HG03469 (cell line): ENCODE measurements around the gene SPDYC.
"Not testable (repeated sequence)": the region's sequence is repeated elsewhere in the genome, so short reads cannot be mapped to it uniquely, and the experiment has no call there.

Source experiments
- ATAC-seq: cut with Tn5 transposase; IDR thresholded peaks from one replicate; pipeline ENCODE4 v1.9.1; 2021; ENCODE audit warnings: mild to moderate bottlenecking, moderate library complexity, moderate number of reproducible peaks; ENCODE audit not compliant: unreplicated experiment

SPDYC gene

DNA sequence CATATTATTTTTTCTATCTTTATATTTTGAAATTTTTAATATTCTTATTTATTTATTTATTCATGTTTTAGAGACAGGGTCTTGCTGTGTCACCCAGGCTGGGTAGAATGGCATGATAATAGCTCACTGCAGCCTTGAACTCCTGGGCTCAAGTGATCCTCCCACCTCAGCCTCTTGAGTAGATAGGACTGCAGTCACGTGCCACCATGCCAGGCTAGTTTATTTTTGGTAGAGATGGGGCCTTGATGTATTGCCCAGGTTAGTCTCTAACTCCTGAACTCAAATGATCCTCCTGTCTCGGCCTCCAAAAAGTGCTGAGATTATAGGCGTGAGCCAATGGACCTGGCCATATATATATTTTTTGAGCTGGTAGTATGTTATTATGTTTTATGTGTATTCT is 2.4 kb upstream of the SPDYC start:
- no peak for ATAC-seq

DNA sequence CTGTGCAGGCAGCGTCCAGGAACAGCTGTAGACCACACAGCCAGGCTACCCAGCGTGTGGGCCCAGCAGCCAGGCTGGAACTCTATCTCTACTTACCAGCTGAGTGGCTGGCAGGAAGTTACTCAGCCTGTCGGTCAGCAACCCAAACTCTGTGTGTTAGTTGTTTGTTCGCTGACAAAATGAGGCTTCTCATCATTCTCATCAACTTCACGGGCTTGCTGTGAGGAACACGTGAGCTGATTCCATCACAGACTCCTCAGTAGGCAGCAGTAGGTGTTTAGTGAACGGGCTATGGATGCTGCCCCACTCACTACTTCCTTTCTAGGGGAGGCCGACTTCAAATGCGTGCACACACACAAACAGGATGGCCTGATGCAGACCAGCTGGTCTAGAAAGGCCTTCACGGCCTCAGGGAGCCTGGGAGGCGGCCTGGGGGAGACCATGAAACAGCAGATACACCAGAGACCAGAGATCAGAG is 830 bp upstream of the SPDYC start:
- no peak for ATAC-seq

DNA sequence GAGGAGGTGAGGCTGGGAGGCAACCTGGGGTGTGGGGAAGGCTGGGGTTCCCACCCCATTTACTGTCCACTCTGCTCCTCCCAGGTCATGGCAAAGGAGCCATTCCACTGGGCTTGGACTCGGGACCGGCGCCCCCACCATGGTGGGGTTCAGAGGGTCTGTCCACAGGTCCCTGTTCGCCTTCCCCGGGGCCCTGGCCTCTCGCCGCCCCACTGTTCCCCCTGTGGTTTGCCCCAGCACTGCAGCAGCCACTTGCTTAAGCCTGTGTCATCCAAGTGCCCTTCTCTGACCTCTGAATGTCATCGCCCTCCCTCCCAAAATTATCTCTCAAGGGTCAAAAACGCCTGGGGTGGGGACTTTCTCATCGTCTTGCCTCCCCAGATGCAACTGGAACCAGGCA is 2.6 kb downstream of the SPDYC start:
- ATAC-seq, result no peak

DNA sequence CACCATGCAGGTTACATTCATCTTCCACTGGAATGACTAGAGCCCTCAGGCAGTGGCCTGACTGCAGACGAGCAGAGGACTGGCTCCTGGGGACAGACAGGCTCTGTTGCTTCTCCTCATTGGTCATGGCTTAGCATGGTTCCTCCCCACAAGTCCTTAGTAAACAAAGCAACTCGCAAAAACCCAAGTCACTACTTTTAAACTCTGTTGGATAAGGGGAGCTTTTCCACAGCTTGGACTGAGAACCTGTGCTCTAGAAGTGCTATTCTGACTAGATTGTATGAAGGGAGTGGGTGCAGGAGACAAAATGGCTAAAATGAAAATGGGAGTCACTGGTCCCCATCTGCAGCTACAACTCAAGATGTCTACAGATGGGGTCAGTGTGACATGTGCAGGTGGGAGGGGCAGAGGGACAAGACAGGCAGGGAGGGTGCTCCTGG is 4.6 kb downstream of the SPDYC start:
- not testable (repeated sequence) for ATAC-seq

DNA sequence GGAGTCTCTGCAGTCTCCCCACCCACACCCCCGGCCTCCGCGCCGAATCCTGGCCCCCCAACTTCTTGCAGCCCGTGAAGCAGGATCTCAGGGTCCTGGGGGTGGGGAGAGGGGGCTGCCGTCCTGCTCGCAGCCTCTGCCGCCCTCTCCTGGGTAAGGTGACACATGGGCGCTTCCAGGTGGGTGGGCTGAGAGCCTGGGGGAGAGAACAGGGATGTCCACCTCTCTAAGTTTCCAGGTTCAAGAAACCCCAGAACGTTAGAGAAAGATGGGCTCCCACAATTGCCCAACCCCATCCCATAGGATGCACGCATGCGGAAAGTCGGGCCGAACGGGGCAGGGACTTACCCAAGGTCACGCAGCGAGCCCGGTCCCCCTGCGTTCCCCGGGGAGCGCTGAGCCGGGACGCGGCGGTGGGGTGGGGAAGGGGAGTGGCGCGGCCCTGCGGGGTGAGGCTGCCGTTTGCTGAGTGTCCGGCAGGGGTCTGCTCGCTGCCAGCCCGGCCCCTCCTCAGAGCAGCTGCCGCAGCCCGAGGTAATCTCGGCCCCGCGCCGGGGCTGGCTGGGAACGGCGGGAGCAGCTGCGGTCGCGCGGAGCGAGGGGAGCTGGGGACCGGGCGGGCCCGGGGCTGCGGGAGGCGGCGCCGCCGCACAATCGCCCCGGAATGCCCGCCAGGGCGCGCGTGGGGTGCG is 11.0 kb downstream of the SPDYC start:
- no peak for ATAC-seq

DNA sequence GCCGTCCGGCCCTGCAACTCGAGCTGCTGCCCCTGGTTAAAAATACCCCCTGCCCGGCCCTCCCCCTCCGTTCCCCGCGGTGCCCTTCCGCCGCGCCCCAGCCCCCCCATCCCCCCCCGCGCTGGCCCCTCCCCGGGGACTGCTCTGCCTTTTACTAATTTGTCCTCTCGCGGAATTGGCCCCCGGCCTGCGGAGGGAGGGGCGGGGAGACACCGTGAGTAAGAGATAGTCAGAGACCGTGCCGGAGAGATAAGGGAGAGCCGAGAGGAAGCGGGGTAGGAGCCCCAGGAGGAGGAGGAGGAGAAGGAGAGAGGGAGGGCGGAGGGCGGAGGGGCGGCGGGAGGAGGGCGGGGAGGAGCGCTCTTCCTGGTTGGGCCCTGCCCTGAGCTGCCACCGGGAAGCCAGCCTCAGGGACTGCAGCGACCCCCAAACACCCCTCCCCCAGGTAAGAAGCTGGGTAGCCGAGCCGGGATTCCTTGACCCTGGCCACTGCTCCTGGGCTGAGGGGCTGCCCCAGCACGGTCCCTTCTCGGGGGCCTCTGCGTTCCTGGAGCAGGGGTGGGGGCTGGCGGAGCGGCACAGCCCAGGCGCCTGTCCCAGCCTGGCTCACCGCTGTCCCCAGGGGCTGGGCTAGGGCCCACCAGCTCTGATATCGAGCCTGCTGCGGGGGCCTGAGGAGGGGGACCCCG is 11.7 kb downstream of the SPDYC start, which contains the start of gene CAPN1:
TSS of gene CAPN1 (plus strand) at position 360 of the 689 bp plus-strand sequence. CDS start 774 bp downstream, outside the sequence.
- no peak for ATAC-seq

DNA sequence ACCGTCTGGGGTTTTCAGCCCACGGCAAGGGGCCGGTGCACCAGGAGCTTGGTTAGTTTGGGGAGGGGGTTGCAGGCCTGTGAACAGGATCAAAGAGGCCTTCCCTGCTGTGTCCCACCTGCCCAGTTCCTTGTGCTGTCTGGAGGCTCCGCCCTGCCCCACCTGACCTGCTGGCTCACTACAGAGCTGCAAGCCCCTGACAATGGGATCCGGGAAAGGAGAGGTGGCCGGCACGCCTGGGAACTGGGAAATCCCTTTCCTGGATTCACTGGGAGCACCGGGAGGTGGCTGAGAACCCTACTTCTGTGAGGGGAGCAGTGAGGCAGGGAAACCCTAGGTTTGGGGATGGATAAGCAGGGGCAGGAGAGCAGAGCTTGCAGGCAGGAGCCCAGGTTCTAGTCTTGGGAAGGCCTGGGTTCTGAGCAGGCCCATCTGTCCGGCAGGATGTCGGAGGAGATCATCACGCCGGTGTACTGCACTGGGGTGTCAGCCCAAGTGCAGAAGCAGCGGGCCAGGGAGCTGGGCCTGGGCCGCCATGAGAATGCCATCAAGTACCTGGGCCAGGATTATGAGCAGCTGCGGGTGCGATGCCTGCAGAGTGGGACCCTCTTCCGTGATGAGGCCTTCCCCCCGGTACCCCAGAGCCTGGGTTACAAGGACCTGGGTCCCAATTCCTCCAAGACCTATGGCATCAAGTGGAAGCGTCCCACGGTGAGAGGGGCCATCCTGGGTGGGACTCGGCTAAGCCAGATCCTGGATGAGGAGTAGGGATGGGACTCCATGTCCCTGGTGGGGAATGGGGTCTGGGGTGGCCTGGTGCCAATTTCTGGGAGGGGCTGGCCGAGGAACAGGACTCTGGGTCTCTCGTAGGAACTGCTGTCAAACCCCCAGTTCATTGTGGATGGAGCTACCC is 12.5 kb downstream of the SPDYC start:
- no peak for ATAC-seq

DNA sequence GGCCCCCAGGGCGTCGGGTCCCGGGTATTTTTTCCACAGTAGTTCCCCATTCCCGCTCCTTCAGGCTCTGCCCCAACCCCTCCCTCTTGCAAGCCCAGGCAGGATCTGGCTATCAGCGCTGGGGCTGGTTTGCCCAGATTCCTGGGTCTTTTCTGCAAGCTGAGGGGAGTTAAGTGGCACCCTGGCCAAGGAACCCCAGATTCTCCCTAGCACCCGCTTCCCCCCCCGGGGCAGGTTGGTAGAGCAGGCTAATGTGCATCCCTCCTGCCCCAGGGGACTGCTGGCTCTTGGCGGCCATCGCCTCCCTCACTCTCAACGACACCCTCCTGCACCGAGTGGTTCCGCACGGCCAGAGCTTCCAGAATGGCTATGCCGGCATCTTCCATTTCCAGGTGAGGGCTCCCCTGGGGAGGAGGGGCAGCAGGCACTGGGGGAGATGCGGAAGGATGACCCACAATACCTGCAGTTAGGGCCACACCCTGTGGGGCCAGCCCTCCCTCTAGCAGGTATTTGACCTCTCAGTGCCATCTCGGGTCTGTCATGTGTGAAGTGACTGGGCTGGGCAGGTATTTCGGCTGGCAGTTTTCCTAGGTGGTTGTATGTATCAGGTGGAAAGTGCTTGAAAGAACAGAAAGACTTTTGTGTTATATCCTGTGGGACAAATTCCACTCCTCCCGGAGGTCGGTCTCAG is 13.3 kb downstream of the SPDYC start:
- no peak for ATAC-seq

DNA sequence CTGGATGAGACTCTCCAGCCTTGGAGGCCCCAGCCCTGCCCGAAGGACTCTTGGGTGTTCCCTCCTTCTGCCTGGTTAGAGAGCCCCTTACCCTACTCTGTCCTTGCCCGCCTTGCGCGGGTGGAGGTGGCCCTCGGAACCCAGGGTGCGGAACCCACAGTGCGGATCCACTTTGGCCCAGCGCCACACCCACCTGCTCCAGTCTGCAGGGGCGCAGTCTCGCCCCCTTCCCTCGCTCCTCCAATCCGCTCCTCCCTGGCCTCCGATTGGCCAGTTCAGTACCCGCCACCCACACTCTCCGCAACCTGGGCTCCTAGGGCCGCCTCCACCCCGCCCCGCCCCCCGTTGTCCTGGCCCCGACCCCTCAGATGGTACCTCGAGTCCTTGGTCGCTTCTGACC is 14.1 kb downstream of the SPDYC start:
- no peak for ATAC-seq

DNA sequence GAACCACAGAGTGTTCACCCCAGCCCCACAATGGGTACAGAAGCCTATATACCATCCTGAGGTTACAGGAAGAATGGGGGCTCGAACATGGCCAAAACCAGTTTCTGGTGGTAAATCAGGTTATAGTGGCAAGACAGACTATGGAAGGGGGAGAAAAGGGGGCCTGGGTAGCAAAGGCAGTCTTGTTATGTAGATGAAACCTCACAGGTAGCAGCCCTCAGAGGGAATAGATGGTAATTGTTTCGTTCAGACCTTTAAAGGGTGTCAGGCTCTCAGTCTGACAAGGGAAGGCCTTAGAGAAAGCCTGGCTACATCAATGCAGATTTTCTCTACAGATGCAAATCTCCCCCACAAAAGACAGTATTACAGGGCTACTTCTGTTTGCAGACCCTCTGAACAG is 15.1 kb downstream of the SPDYC start:
- ATAC-seq, result no peak

DNA sequence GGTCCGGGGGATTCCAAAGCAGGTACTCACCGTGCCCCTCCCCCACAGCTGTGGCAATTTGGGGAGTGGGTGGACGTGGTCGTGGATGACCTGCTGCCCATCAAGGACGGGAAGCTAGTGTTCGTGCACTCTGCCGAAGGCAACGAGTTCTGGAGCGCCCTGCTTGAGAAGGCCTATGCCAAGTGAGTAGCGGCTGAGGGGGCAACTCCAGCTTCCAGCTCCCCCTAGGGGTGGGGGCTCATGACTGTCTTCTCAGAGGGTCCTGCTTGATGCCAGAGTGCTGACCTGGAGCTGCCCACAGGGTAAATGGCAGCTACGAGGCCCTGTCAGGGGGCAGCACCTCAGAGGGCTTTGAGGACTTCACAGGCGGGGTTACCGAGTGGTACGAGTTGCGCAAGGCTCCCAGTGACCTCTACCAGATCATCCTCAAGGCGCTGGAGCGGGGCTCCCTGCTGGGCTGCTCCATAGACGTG is 15.9 kb downstream of the SPDYC start:
- ATAC-seq, result no peak

DNA sequence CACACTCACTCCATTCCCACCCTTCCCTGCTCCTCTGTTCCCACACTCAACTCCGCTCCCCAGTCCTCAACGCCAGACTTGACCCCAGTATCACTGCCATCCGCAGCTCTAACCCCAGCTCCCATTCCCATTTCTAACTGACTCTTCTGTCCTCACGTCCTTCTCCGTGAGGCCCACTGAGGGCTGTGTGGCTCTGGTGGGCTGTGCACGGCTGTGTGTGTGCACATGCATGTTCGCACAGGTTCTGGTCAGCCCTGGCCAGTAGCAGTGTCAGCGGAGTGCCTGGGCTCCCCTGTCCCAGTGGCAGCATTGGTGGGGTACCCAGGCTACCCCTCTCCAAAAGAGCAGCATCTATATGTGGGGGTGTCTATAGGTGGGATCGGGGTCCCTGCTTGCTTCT is 16.7 kb downstream of the SPDYC start:
- no peak for ATAC-seq

DNA sequence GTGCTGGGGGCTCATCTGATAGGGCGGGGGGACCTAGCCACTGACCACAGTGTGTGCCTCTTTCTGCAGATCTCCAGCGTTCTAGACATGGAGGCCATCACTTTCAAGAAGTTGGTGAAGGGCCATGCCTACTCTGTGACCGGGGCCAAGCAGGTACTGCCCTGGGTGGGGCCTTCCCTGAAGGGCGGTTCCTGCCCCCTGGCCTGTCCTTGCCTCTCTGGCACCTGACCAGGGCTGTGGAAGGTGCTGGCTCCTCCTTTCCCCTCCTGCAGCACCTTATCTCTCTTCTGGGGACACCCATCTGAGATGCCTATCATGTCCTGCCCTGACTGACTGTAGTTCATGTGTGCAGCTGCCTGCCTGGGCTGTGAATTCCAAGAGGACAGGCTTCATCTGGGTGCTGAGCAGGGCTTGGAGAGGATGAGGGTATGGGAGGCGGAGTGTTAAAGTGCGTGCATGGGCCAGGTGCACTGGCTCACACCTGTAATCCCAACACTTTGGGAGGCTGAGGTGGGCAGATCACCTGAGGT is 17.2 kb downstream of the SPDYC start:
- ATAC-seq, result no peak

DNA sequence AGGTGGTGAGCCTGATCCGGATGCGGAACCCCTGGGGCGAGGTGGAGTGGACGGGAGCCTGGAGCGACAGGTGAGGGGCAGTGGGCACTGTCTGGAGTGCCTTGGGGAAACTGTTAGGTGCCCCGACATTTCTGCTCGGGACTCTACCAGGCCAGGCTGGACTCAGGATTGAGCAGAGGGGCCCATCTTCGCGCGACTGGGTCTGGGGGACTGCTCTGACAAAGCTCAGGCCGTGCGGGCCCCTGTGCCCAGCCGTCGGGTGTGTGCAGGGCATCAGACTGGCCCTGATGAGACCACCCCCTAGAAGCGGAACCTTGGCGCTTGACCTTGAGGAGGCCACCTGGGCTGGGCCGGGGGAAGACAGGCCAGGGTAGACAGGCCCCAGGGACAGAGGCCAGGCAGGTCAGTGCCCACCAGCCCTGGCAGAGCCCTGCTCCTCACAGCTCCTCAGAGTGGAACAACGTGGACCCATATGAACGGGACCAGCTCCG is 18.0 kb downstream of the SPDYC start:
- no peak for ATAC-seq

DNA sequence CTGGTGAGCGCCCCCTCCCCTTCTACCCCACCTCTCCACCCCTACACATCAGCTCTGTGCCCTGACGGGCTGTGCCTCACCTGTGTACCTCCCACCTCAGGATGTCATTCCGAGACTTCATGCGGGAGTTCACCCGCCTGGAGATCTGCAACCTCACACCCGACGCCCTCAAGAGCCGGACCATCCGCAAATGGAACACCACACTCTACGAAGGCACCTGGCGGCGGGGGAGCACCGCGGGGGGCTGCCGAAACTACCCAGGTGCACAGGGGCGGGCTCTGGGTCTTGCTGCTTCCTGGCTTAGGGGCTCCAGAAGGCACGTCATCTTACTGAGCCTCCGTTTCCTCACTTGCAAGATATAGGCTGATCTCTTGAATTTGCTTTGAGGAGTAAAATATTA is 18.5 kb downstream of the SPDYC start:
- no peak for ATAC-seq

DNA sequence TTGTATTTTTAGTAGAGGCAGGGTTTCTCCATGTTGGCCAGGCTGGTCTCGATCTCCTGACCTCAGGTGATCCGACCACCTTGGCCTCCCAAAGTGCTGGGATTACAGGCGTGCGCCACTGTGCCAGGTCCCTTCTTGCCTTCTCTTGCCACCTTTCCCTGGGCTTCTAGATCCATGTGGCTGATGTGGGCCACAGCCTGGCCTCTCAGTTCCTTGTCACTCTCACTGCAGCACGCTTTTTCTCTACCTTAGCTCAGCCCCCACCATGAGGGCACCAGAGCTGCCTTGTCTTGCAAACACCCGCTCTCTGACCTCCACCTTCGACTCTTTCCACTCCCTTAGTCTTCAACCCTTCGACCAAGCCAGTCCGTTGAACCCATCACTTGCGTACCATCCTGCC is 19.2 kb downstream of the SPDYC start:
- ATAC-seq, result no peak

DNA sequence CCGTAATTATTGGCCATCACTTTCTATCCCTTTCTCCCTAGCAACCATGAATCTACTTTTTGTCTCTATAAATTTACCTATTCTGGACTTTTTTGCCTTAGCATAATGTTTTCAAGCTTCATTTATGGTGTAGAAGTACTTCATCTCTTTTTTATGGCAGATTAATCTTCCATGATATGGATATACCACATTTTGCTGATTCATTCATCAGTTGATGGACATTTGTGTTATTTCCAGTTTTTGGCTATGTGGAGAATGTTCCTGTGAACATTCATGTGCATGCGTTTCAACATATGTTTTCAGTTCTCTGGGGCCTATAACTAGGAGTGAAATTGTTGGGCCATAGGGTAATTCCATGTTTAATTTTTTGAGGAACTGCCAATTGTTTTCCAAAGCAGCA is 24.5 kb downstream of the SPDYC start:
- no peak for ATAC-seq

DNA sequence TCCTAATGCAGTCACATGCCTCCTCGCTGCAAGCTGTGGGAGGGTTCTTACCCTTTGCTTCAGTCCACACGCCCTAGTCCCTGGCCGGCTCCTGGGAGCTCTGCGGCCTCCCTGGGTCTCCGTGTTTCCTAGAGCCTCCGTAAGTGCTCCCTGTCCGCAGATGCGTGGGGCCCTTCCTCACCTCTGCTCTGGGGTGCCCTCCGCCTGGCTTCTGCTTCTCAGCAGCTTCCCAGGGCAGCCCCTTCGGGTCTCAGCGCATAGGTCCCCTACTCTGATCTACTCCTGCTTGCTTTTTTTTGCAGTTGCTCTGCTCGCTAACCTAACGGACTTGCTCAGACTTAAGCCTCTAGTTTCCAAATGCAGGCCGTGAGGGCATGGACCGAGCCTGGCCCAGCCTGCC is 34.1 kb downstream of the SPDYC start:
- ATAC-seq, result no peak

DNA sequence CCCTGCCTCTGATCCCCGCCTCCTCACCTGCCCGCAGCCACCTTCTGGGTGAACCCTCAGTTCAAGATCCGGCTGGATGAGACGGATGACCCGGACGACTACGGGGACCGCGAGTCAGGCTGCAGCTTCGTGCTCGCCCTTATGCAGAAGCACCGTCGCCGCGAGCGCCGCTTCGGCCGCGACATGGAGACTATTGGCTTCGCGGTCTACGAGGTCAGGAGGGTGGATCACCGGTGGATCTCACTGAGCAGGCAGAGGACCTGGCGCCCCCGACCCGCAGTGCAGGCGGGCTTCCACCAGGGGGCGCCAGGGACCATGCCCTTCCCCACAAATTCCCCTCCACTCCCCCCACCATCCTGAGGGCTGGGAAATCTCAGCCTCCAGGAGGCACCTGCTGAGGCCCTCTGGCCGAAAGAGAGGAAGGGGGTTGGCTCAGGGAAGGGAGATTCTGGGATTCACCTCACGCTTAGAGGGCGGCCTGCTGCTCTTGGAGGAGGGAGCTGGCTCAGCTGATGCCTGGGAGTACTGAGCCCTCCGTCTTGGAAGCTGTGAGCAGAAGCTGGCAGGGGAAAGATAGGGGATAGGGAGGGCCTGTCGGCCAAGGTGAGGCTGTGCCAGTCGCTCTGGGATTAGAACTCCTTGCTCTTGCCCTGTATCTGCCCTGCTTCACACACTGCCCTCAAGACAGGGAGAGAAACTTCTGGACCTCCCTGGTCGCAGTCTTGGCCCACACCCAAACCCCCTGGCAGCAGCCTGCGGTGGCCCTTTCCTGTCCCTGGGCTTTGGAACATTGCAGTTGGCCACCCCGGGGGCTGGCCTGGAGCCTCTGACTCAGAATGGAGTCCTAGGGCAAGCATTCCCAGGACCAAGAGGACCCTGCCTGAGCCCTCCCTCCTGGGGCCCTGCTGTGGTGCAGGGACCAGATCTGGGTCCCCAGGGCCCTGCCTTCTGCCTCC is 34.9 kb downstream of the SPDYC start:
- no peak for ATAC-seq
